ENCODE results near the gene SYNGR3.

Gene SYNGR3

GRCh38 chr16:2042171-2042985, 52.6 kb downstream of the SYNGR3 start:
- DNase-seq (ENCODE audit: low read depth in 2 of 2) = no peak

- DNase-seq (ENCODE audit: low read depth in 2 of 2) = no peak
These were observed 53.4 kb downstream of the SYNGR3 start for GRCh38 chr16:2042986-2043666.
